ENCODE measurements around the gene ADCY5.

The ADCY5 gene

GRCh38 chr3:123336001-123336400 lies 112.9 kb downstream of the ADCY5 start:
- no peak for TF ChIP-seq CTCF (IDR thresholded peaks at IDR 0.05)
- H3K4me3 Mint-ChIP-seq, result no peak overlapping the region
- H3K4me1 Mint-ChIP-seq, result peaks cover 35% of the 10 kb centered on the region
- DNase-seq, result no peak
- H3K9me3 Mint-ChIP-seq, result peaks cover 4% of the 10 kb centered on the region
- H3K27ac Mint-ChIP-seq, result no peak overlapping the region
- H3K36me3 Mint-ChIP-seq (ENCODE audit: low read depth), result no peaks in the 10 kb centered on the region
- H3K27me3 Mint-ChIP-seq (ENCODE audit: low read depth, poor library complexity), result peaks cover 4% of the 10 kb centered on the region

GRCh38 chr3:123335007-123335670 lies 113.8 kb downstream of the ADCY5 start:
- H3K36me3 Mint-ChIP-seq (ENCODE audit: low read depth), result no peaks in the 10 kb centered on the region
- no peak for TF ChIP-seq CTCF (IDR thresholded peaks at IDR 0.05)
- peaks cover 4% of the 10 kb centered on the region for H3K9me3 Mint-ChIP-seq
- no peak overlapping the region for H3K4me3 Mint-ChIP-seq
- peaks cover 43% of the 10 kb centered on the region for H3K4me1 Mint-ChIP-seq
- no peak overlapping the region for H3K27ac Mint-ChIP-seq
- DNase-seq, result no peak
- H3K27me3 Mint-ChIP-seq (ENCODE audit: low read depth, poor library complexity), result no peaks in the 10 kb centered on the region

DNA sequence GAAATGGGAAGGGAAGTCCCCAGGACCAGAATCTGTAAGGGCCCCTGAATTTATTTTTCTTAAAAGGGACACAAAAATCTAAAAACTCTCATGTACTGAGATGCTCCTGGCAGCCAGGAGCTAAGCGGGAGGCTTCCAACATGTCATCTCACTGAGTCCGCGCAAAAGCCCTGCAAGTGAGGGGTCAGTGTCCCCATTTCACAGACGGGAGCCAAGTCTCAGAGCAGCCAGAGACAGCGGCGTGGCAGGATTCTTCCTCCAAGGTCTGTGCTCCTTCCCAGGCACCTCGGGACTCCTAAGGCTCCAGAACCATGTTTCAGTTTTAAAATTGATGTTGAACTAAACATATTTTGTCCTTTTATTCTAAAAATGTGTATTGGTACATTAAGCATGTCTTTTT lies 114.8 kb downstream of the ADCY5 start:
- Mint-ChIP-seq H3K36me3 (ENCODE audit: low read depth) (no peaks in the 10 kb centered on the region), H3K4me1 (peaks cover 42% of the 10 kb centered on the region), H3K27ac (no peak overlapping the region), H3K4me3 (no peak overlapping the region), H3K9me3 (peaks cover 4% of the 10 kb centered on the region), H3K27me3 (ENCODE audit: low read depth, poor library complexity) (peaks cover 8% of the 10 kb centered on the region)
- DNase-seq, result no peak
- TF ChIP-seq CTCF (IDR thresholded peaks at IDR 0.05), result no peak

GRCh38 chr3:123333401-123333800 lies 115.5 kb downstream of the ADCY5 start:
- no peaks in the 10 kb centered on the region for H3K36me3 Mint-ChIP-seq (ENCODE audit: low read depth)
- no peak overlapping the region for H3K27ac Mint-ChIP-seq
- peaks cover 12% of the 10 kb centered on the region for H3K27me3 Mint-ChIP-seq (ENCODE audit: low read depth, poor library complexity)
- TF ChIP-seq CTCF (IDR thresholded peaks at IDR 0.05), result no peak
- H3K4me3 Mint-ChIP-seq, result no peak overlapping the region
- DNase-seq, result no peak
- H3K9me3 Mint-ChIP-seq, result peaks cover 4% of the 10 kb centered on the region
- H3K4me1 Mint-ChIP-seq, result peaks cover 35% of the 10 kb centered on the region

- Mint-ChIP-seq H3K27ac (no peak overlapping the region), H3K4me3 (no peak overlapping the region), H3K4me1 (peaks cover 27% of the 10 kb centered on the region), H3K27me3 (ENCODE audit: low read depth, poor library complexity) (peaks cover 22% of the 10 kb centered on the region), H3K9me3 (no peaks in the 10 kb centered on the region), H3K36me3 (ENCODE audit: low read depth) (no peaks in the 10 kb centered on the region)
- no peak for DNase-seq
- no peak for TF ChIP-seq CTCF (IDR thresholded peaks at IDR 0.05)
These were observed 116.7 kb downstream of the ADCY5 start for GRCh38 chr3:123332124-123332641.

- Mint-ChIP-seq H3K9me3 (no peaks in the 10 kb centered on the region), H3K36me3 (ENCODE audit: low read depth) (no peaks in the 10 kb centered on the region), H3K27ac (no peak overlapping the region), H3K4me3 (no peak overlapping the region), H3K27me3 (ENCODE audit: low read depth, poor library complexity) (peaks cover 27% of the 10 kb centered on the region), H3K4me1 (peaks cover 27% of the 10 kb centered on the region)
- no peak for DNase-seq
- TF ChIP-seq CTCF (IDR thresholded peaks at IDR 0.05), result no peak
These were observed 117.2 kb downstream of the ADCY5 start for GRCh38 chr3:123331651-123332050.
